Mammary epithelial cell (primary cell): Measurements from ENCODE around the gene UGGT2.

ENCODE experiments used
- EZH2 ChIP-seq: IDR thresholded peaks from 2 replicates; pipeline ENCODE4 v1.6.1; 2012; ENCODE audit warnings: low read length, inconsistent platforms, borderline replicate concordance
- TF ChIP-seq, protein P1 (sequence below), 2 donors: IDR thresholded peaks in 1 of 2; conservative IDR thresholded peaks in 1 of 2; 2 replicates each; pipeline ENCODE4 v1.5.1; 2011 to 2012; ENCODE audit warnings: inconsistent platforms in 2 of 2, low read length in 2 of 2, mild to moderate bottlenecking in 2 of 2, control low read depth in 1 of 2, low read depth in 1 of 2; ENCODE audit not compliant: insufficient read depth in 1 of 2; ENCODE audit errors: extremely low read depth in 1 of 2

DNA sequence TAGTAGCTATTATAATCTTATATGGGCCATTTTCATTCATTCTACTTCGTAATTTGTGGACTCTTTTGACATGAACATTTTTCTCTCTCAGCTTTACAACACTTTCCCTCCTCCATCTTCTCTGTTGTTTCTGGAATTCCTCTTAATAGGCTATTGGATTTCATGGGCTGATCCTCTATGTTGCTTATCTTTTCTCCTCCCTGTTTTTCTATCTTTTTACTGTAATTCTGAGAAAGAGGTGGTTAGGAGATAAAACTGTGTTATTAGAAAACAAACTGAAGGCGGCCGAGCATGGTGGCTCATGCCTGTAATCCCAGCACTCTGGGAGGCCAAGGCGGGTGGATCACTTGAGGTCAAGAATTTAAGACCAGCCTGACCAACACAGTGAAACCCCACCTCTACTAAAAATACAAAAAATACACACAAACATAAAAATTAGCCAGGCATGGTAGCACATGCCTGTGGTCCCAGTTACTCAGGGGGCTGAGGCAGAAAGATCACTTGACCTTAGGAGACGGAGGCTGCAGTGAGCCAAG, 188.1 kb downstream of the UGGT2 start:
- TF ChIP-seq, protein P1, sequence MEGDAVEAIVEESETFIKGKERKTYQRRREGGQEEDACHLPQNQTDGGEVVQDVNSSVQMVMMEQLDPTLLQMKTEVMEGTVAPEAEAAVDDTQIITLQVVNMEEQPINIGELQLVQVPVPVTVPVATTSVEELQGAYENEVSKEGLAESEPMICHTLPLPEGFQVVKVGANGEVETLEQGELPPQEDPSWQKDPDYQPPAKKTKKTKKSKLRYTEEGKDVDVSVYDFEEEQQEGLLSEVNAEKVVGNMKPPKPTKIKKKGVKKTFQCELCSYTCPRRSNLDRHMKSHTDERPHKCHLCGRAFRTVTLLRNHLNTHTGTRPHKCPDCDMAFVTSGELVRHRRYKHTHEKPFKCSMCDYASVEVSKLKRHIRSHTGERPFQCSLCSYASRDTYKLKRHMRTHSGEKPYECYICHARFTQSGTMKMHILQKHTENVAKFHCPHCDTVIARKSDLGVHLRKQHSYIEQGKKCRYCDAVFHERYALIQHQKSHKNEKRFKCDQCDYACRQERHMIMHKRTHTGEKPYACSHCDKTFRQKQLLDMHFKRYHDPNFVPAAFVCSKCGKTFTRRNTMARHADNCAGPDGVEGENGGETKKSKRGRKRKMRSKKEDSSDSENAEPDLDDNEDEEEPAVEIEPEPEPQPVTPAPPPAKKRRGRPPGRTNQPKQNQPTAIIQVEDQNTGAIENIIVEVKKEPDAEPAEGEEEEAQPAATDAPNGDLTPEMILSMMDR (conservative IDR thresholded peaks at IDR 0.05 in 1 of 2, IDR thresholded peaks at IDR 0.05 in 1 of 2; ENCODE audit: extremely low read depth in 1 of 2, insufficient read depth in 1 of 2, low read depth in 1 of 2, low read length in 2 of 2), result no peak
- no peak for TF ChIP-seq EZH2
